Liver (tissue), 9 donors: ENCODE data around the gene KRT26. TPM values are rescaled to one million over a fixed set of nuclear protein-coding genes. Genes with fewer than 3 reads are reported as not detected.

Experiments
- DNase-seq: peaks from one replicate; pipeline ENCODE4 v3.0.0-alpha.2; 2017; ENCODE audit warnings: low spot score
- H3K27ac ChIP-seq, 2 donors: one replicate each; pipeline ENCODE4 v1.7.0; 2013; ENCODE audit warnings: inconsistent platforms in 2 of 2, low read length in 2 of 2, control low read depth in 1 of 2, low read depth in 1 of 2, mild to moderate bottlenecking in 1 of 2
- H3K27me3 ChIP-seq, 4 donors: one replicate each; pipeline versions ENCODE4 v1.6.1 to v1.7.0; 2013; ENCODE audit warnings: low read length in 3 of 4, inconsistent platforms in 1 of 4, mild to moderate bottlenecking in 1 of 4, moderate library complexity in 1 of 4; ENCODE audit not compliant: control insufficient read depth in 4 of 4, insufficient read depth in 4 of 4
- H3K36me3 ChIP-seq, 4 donors: one replicate each; pipeline versions ENCODE4 v1.6.1 to v1.7.0; 2013; ENCODE audit warnings: low read length in 3 of 4, mild to moderate bottlenecking in 3 of 4, low read depth in 1 of 4, moderate library complexity in 1 of 4; ENCODE audit not compliant: control insufficient read depth in 4 of 4, insufficient read depth in 3 of 4
- H3K4me1 ChIP-seq, 4 donors: one replicate each; pipeline versions ENCODE4 v1.6.1 to v1.7.0; 2013; ENCODE audit warnings: low read length in 3 of 4, mild to moderate bottlenecking in 3 of 4, moderate library complexity in 1 of 4; ENCODE audit not compliant: control insufficient read depth in 4 of 4, insufficient read depth in 4 of 4
- H3K4me3 ChIP-seq, 3 donors: one replicate each; pipeline versions ENCODE4 v1.6.1 to v1.7.0; 2013; ENCODE audit warnings: low read length in 3 of 3, control low read depth in 1 of 3, low read depth in 1 of 3, mild to moderate bottlenecking in 1 of 3
- H3K9ac ChIP-seq, 2 donors: one replicate each; pipeline ENCODE4 v1.7.0; 2013; ENCODE audit warnings: low read length in 2 of 2, mild to moderate bottlenecking in 2 of 2, moderate library complexity in 2 of 2, control low read depth in 1 of 2, low read depth in 1 of 2
- H3K9me3 ChIP-seq, 4 donors: one replicate each; pipeline versions ENCODE4 v1.6.1 to v1.7.0; 2013; ENCODE audit warnings: low read length in 3 of 4; ENCODE audit not compliant: control insufficient read depth in 4 of 4
- FOXA1 ChIP-seq: IDR thresholded peaks from 2 replicates; pipeline ENCODE4 v1.6.1; 2016; ENCODE audit warnings: antibody characterized with exemption
- FOXA2 ChIP-seq: IDR thresholded peaks from 2 replicates; pipeline ENCODE4 v1.6.1; 2016; ENCODE audit warnings: antibody characterized with exemption
- HNF4A ChIP-seq, 2 donors: conservative IDR thresholded peaks; 2 replicates each; pipeline ENCODE4 v1.6.1; 2016; ENCODE audit warnings: antibody characterized with exemption in 2 of 2, mild to moderate bottlenecking in 2 of 2
- HNF4G ChIP-seq: IDR thresholded peaks from 2 replicates; pipeline ENCODE4 v1.6.1; 2016; ENCODE audit warnings: antibody characterized with exemption
- JUND ChIP-seq, 2 donors: IDR thresholded peaks; 2 replicates each; pipeline ENCODE4 v1.6.1; 2016; ENCODE audit warnings: antibody characterized with exemption in 2 of 2
- RAD21 ChIP-seq, 2 donors: IDR thresholded peaks; 2 replicates each; pipeline ENCODE4 v1.6.1; 2016; ENCODE audit warnings: antibody characterized with exemption in 2 of 2, mild to moderate bottlenecking in 2 of 2
- SP1 ChIP-seq: IDR thresholded peaks from 2 replicates; pipeline ENCODE4 v1.6.1; 2018; ENCODE audit warnings: antibody characterized with exemption, mild to moderate bottlenecking
- TAF1 ChIP-seq: conservative IDR thresholded peaks from 2 replicates; pipeline ENCODE4 v1.6.1; 2016; ENCODE audit warnings: antibody characterized with exemption, mild to moderate bottlenecking
- YY1 ChIP-seq: IDR thresholded peaks from 2 replicates; pipeline ENCODE4 v1.6.1; 2016; ENCODE audit warnings: antibody characterized with exemption, mild to moderate bottlenecking
- WGBS: extraction: QIAGEN DNeasy Blood & Tissue Kit; methylation state at CpG from one replicate; pipeline ENCODE4 v1.1.7; 2013; 5-methylcytosine and 5-hydroxymethylcytosine counted together
- polyA plus RNA-seq, 2 donors: library from polyadenylated mRNA; stranded (reverse) in 1 of 2; unstranded in 1 of 2; fragments of 200-250 nt in 1 of 2; fragments of >200 nt in 1 of 2; fragmentation: Nextera tagmentation in 1 of 2; extraction: Ambion mirVana in 1 of 2; gene quantifications; one replicate each; pipeline versions ENCODE4 v1.2.1 to v1.2.3, GENCODE V29; 2013 to 2015
- total RNA-seq, 2 donors: library from RNA; depleted of rRNA; stranded (reverse); fragments of >200 nt; gene quantifications; one replicate each; pipeline ENCODE4 v1.2.3, GENCODE V29; 2014
- TF ChIP-seq, protein P1 (sequence below): IDR thresholded peaks from 2 replicates; pipeline ENCODE4 v1.6.1; 2016; ENCODE audit warnings: antibody characterized with exemption
- TF ChIP-seq, protein P2 (sequence below): IDR thresholded peaks from 2 replicates; pipeline ENCODE4 v1.6.1; 2016; ENCODE audit warnings: antibody characterized with exemption
- TF ChIP-seq, protein P3 (sequence below): fragments of 150-350 bp; IDR thresholded peaks from 2 replicates; pipeline ENCODE4 v1.5.1; 2017; ENCODE audit warnings: improper control_type of control experiment, low read depth, low read length; ENCODE audit not compliant: missing input control
- TF ChIP-seq, protein P4 (sequence below): IDR thresholded peaks from 2 replicates; pipeline ENCODE4 v1.6.1; 2016; ENCODE audit warnings: antibody characterized with exemption, mild to moderate bottlenecking
- donor health status: healthy.
- donor health status: healthy.
- donor health status: healthy.
- donor health status: healthy.
- donor health status: healthy.

The KRT26 gene
- total and polyA plus RNA-seq, 4 donors: not detected

DNA sequence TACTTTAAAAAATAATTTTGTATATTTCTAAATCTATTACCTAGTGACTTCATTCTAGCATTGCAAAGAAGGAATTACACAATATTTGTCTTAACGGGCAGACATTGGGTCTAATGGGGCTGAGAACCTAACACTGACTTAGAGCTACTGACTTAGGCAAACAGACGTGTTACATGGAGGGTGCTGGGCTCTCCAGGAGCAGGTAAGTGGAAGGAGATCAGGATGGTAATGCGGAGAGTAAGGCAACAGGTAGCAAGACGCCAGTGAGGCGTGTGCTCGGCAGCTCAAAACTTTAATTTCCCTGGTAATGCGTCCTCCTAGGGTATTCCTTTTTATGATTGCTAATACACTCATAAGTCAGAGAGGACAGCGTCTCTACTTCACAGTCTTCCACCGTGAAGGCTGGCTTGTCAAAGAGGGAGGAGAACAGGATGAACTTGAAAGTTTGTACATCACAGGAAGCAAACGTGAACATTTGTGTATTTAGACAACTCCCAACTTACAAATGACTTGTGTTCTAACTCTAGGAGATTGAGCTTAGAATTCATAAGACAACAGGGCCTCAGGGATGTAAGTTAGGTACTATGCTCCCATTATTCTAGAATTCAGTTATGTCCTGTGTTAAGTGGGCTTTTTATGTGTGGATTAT lies 23.1 kb upstream of the KRT26 start (continued):
- TF ChIP-seq, protein P1, sequence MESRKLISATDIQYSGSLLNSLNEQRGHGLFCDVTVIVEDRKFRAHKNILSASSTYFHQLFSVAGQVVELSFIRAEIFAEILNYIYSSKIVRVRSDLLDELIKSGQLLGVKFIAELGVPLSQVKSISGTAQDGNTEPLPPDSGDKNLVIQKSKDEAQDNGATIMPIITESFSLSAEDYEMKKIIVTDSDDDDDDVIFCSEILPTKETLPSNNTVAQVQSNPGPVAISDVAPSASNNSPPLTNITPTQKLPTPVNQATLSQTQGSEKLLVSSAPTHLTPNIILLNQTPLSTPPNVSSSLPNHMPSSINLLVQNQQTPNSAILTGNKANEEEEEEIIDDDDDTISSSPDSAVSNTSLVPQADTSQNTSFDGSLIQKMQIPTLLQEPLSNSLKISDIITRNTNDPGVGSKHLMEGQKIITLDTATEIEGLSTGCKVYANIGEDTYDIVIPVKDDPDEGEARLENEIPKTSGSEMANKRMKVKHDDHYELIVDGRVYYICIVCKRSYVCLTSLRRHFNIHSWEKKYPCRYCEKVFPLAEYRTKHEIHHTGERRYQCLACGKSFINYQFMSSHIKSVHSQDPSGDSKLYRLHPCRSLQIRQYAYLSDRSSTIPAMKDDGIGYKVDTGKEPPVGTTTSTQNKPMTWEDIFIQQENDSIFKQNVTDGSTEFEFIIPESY: no peak

DNA sequence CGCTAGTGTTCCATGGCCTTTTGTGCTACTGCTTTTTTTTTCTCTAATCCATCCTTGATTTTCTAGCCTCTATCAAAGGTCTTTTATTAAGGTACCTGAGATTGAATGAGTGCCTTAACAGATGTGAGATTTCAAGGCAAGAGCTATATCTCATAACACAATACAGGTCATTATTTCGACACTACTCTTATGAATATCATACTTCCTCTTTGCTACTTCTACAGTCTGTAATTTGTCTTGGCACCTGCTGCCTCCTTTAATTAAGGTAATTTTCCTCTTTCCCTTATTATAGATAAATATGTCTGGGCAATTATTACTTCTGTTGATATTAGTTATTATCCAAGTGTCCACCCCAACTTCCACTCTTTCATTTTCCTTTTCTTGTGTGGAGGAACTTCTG lies 22.5 kb upstream of the KRT26 start:
- Histone ChIP-seq H3K36me3 (no peaks in the 10 kb centered on the region), H3K4me3 (no peak overlapping the region), H3K9ac (no peak overlapping the region), H3K4me1 (no peaks in the 10 kb centered on the region), H3K27me3 (peaks cover 0 to 4% (median 0%) of the 10 kb centered on the region in 4 donors), H3K9me3 (no peaks in the 10 kb centered on the region), H3K27ac (no peak overlapping the region)
- DNase-seq: no peak
- no peak for TF ChIP-seq TAF1
- TF ChIP-seq JUND (IDR thresholded peaks at IDR 0.05): no peak
- TF ChIP-seq HNF4A (conservative IDR thresholded peaks at IDR 0.05): no peak
- no peak for TF ChIP-seq RAD21 (IDR thresholded peaks at IDR 0.05)
- TF ChIP-seq, protein P1: no peak
- TF ChIP-seq HNF4G: no peak
- TF ChIP-seq, protein P2, sequence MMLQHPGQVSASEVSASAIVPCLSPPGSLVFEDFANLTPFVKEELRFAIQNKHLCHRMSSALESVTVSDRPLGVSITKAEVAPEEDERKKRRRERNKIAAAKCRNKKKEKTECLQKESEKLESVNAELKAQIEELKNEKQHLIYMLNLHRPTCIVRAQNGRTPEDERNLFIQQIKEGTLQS: no peak
- no peak for TF ChIP-seq SP1
- TF ChIP-seq YY1: no peak
- TF ChIP-seq, protein P3, sequence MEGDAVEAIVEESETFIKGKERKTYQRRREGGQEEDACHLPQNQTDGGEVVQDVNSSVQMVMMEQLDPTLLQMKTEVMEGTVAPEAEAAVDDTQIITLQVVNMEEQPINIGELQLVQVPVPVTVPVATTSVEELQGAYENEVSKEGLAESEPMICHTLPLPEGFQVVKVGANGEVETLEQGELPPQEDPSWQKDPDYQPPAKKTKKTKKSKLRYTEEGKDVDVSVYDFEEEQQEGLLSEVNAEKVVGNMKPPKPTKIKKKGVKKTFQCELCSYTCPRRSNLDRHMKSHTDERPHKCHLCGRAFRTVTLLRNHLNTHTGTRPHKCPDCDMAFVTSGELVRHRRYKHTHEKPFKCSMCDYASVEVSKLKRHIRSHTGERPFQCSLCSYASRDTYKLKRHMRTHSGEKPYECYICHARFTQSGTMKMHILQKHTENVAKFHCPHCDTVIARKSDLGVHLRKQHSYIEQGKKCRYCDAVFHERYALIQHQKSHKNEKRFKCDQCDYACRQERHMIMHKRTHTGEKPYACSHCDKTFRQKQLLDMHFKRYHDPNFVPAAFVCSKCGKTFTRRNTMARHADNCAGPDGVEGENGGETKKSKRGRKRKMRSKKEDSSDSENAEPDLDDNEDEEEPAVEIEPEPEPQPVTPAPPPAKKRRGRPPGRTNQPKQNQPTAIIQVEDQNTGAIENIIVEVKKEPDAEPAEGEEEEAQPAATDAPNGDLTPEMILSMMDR: no peak
- TF ChIP-seq FOXA2: no peak
- TF ChIP-seq FOXA1: no peak
- TF ChIP-seq, protein P4, sequence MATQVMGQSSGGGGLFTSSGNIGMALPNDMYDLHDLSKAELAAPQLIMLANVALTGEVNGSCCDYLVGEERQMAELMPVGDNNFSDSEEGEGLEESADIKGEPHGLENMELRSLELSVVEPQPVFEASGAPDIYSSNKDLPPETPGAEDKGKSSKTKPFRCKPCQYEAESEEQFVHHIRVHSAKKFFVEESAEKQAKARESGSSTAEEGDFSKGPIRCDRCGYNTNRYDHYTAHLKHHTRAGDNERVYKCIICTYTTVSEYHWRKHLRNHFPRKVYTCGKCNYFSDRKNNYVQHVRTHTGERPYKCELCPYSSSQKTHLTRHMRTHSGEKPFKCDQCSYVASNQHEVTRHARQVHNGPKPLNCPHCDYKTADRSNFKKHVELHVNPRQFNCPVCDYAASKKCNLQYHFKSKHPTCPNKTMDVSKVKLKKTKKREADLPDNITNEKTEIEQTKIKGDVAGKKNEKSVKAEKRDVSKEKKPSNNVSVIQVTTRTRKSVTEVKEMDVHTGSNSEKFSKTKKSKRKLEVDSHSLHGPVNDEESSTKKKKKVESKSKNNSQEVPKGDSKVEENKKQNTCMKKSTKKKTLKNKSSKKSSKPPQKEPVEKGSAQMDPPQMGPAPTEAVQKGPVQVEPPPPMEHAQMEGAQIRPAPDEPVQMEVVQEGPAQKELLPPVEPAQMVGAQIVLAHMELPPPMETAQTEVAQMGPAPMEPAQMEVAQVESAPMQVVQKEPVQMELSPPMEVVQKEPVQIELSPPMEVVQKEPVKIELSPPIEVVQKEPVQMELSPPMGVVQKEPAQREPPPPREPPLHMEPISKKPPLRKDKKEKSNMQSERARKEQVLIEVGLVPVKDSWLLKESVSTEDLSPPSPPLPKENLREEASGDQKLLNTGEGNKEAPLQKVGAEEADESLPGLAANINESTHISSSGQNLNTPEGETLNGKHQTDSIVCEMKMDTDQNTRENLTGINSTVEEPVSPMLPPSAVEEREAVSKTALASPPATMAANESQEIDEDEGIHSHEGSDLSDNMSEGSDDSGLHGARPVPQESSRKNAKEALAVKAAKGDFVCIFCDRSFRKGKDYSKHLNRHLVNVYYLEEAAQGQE: no peak
- WGBS: 85% methylated on average over 2 of the region's 2 CpGs
